Vagina (tissue), 2 donors: ENCODE measurements around the gene POP7.

Source experiments
- CTCF ChIP-seq, 3 experiments: fragments of 450-650 bp in 2 of 3; fragments of 200-600 bp in 1 of 3; sonication (generic) in 1 of 3; IDR thresholded peaks; one replicate each; pipeline ENCODE4 v1.5.1; 2017 to 2019; ENCODE audit warnings: antibody characterized with exemption in 3 of 3, mild to moderate bottlenecking in 2 of 3, moderate library complexity in 2 of 3
- POLR2AphosphoS5 ChIP-seq, 2 donors: sonication (generic); formaldehyde crosslinking; IDR thresholded peaks; one replicate each; pipeline ENCODE4 v1.9.0; 2017; ENCODE audit warnings: antibody characterized with exemption in 2 of 2, mild to moderate bottlenecking in 2 of 2, low read depth in 1 of 2; ENCODE audit not compliant: insufficient read depth in 1 of 2

GRCh38 chr7:100679927-100680575, 25.9 kb upstream of the POP7 start:
- TF ChIP-seq CTCF (IDR thresholded peaks at IDR 0.05), result no peak
- no peak for TF ChIP-seq POLR2AphosphoS5 (IDR thresholded peaks at IDR 0.05; ENCODE audit: insufficient read depth in 1 of 2, low read depth in 1 of 2)
